GM20000 (cell line): Measurements from ENCODE around the gene PLA2G5.

Source experiments
- DNase-seq: peaks from one replicate; pipeline ENCODE4 v3.0.0; 2012; ENCODE audit warnings: low spot score
- CTCF ChIP-seq: IDR thresholded peaks from 2 replicates; pipeline ENCODE4 v1.5.1; 2012; ENCODE audit warnings: mild to moderate bottlenecking, control low read depth; ENCODE audit errors: extremely low read depth, missing control alignments

Gene PLA2G5

GRCh38 chr1:20081353-20081810 is 11.4 kb downstream of the PLA2G5 start:
- TF ChIP-seq CTCF = no peak

GRCh38 chr1:20082772-20083171 is 12.8 kb downstream of the PLA2G5 start:
- TF ChIP-seq CTCF = no peak
- no peak for DNase-seq

More at GRCh38 chr1:20081353-20081810, 11.4 kb downstream of the PLA2G5 start:
- DNase-seq = no peak

DNA sequence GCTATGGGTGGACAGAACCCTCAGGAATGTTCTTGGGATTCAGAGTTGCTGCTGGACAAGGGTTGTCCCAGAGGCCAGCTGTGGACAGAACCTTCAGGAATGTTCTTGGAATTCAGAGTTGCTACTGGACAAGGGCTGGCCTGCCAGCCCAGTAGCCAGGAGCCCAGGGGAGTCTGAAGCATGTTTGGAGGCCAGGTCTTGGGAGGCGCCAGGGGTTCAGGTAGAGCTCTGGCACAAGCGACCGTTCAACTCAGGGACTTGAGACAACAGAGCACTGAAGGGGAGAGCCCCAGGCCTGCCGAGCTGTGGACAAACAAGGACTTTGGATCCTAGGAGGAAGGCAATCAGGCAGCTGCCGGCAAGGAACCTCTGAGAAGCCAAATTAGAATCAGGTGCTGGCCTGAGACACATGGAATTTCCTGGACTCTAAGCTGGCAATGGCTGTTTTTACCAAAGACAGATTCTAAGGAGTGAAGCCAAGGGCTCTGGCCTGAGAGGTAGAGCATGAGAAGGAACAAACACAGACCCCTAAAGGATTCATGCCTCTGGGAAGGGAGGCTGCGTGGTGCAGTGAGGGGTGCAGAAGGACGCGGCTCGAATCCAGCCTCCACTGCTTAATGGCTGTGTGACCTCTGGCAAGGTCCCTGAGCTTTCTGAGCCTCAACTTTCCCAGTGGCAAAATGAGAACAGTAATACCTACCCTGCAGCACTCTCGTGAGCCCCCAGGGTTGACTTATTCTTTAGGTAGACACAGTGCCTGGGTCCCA is 13.4 kb downstream of the PLA2G5 start:
- no peak for DNase-seq
- no peak for TF ChIP-seq CTCF

GRCh38 chr1:20086800-20087199 is 16.8 kb downstream of the PLA2G5 start:
- DNase-seq = no peak
- no peak for TF ChIP-seq CTCF

DNA sequence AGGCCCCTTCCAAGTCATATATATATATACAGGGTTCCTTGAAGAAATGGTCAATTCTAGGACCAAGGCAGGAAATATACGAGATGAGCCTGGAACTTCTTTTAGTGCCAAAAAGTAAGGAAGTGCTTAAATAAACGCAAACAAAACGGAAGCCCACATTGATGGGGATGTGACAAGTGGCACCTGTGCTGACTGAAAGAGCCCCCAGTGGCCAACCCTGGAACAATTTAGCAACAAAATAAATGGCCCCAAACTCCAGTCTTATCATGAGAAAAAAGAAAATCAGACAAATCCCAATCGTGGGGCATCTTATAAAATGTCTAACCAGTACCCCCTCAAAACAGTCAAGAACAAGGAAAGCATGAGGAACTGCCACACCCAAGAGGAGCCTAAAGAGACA is 17.7 kb downstream of the PLA2G5 start:
- no peak for DNase-seq
- TF ChIP-seq CTCF = no peak

DNA sequence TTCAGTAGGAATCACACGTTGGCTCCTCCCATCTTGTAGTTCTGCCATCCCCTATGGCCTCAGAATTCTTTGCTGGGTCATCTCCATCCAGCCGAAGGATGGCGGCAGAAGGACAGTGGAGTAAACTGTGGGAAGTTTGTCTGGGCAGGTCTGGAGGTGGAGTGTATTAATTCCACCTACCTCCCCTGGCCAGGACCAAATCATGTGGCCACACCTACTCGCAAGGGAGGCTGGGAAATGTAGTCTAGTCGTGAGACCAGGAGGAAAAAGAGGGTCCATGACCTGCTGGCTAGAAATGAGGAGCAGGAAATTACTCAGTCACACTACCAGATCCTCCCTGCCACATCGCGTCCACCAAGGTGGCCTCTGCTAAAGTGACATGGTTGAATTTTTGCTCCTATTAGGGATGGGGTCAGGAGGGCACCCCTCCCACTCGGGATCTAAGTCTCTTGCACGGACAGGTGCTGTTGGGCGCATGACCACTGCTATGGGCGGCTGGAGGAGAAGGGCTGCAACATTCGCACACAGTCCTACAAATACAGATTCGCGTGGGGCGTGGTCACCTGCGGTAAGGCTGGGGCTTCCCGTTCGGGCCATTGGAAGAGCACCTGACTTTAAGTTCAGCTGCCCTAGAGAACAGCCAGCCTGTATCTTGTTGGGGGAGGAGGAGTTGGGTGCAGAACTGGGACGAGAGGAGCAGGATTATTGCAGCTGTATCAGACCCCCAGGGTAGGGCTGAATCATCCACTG is 19.5 kb downstream of the PLA2G5 start:
- no peak for TF ChIP-seq CTCF
- DNase-seq = no peak

DNA sequence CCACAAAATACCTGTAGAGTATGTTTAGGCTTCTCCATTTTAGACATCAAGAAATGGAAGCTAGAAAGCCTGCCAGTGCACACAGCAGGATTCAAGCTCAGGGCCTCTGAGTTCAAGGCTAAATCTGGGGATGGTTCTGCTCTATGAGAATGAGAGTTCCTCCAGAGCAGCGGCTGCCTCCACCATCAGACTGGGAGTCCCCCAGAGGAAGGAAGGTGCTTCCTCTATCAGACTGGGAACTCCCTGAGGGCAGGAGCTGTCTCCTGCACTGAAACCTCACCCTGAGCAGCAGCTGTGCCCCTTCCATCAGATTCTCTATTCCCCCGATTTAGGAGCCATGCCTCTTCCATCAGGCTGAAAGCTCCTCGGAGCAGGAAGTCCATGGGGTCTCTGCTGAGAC is 20.1 kb downstream of the PLA2G5 start:
- TF ChIP-seq CTCF = no peak
- no peak for DNase-seq
